AG09309 (cell line): ENCODE results near the gene NMNAT3.

Experiments used
- DNase-seq: peaks from one replicate; pipeline ENCODE4 v3.0.0-alpha.2; 2010; ENCODE audit warnings: low read depth
- H3K4me3 ChIP-seq: 2 replicates; pipeline ENCODE4 v1.5.1; 2011; ENCODE audit warnings: mild to moderate bottlenecking, low read depth, low read length, moderate library complexity; ENCODE audit not compliant: control insufficient read depth
- CTCF ChIP-seq: IDR thresholded peaks from 2 replicates; pipeline ENCODE4 v1.5.1; 2011; ENCODE audit warnings: mild to moderate bottlenecking, low read depth, low read length, inconsistent platforms; ENCODE audit not compliant: insufficient read depth, control insufficient read depth; ENCODE audit errors: missing control alignments

Gene NMNAT3

DNA sequence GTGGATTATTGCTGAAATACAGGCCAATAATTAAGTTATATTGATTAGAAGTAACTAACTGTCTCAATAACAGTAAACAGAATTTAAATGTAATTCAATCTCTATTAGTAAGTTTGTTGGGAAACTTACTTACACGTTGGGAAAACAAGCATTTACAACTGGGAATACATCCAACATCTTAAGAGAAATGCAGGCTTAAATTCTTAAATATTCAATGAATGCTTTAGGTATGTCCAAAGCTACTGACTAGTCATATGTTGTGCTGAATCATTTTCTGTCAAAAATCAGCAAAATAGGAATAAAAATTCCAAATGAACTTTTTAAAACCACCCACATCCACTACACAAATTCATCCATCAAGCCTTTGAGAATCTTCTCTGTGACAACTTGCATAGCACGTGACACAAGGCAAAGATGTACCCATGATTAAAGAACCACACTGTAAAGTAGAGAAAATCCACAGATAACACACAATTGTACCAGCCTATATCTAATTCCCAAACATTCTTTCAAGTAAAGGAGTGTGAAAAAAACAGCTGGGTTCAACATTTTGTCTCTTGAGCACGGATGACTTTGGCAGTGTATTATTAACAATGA lies 60.0 kb downstream of the NMNAT3 start:
- no peak overlapping the region for H3K4me3 ChIP-seq
- no peak for DNase-seq
- TF ChIP-seq CTCF, result no peak

DNA sequence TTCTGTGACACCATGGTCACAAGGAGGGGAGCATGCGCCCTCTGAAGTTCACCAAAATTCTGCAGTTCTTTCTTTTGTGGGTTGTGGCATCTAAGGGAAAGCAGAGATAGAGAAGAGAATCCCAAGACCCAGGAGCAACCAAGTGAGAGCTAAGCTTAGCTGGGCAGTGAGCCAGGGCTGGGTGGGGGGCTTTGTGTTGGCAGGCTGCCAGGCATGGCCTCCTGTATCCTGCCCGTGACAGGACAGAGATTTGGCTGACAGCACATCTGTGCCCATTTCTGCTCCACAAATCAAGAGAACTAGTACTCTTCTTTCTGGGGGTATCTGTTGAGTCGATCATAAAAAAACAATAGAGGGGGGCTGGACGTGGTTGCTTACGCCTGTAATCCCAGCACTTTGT lies 66.2 kb downstream of the NMNAT3 start:
- TF ChIP-seq CTCF, result no peak
- no peak overlapping the region for H3K4me3 ChIP-seq
- DNase-seq, result no peak

DNA sequence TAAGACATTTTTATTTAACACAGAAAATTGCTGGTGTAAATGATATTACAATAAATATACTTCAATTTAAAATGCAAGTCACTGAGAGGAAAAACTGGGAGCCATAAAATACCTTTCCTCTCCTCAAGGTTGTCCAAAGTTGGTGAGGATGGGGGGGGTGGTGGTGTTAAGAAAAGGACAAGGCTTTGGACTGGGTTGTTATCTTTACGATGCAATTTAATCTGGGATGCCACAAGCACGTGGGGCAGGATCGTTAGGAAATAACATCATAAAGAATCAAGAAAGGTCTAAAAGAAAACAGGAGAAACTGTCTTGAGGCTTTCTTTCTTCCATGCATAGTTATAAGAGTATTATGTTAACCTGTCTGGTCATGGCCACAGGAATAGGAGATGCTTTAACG lies 66.9 kb downstream of the NMNAT3 start:
- DNase-seq, result no peak

DNA sequence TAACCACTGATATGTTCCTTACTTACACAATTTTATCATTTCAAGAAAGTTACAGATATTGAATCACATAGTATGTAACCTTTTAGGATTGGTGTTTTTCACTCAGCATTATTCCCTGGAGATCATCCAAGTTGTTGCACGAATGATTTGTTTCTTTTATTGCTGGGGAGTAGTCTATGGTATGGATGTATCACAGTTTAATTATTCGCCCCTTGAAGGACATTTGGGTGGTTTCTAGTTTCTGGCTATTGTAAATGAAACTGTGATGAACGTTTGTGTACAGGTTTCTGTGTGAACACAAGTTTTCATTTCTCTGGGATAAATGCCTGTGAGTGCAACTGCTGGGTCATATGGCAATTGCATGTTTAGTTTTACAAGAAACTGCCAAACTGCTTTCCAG lies 68.8 kb downstream of the NMNAT3 start:
- H3K4me3 ChIP-seq, result no peak overlapping the region
- DNase-seq, result no peak
- TF ChIP-seq CTCF, result no peak

More for the DNA sequence above, 66.9 kb downstream of the NMNAT3 start:
- no peak overlapping the region for H3K4me3 ChIP-seq
- TF ChIP-seq CTCF, result no peak

- no peak for DNase-seq
- no peak overlapping the region for H3K4me3 ChIP-seq
- no peak for TF ChIP-seq CTCF
These were observed 69.7 kb downstream of the NMNAT3 start for GRCh38 chr3:139608108-139608380.

DNA sequence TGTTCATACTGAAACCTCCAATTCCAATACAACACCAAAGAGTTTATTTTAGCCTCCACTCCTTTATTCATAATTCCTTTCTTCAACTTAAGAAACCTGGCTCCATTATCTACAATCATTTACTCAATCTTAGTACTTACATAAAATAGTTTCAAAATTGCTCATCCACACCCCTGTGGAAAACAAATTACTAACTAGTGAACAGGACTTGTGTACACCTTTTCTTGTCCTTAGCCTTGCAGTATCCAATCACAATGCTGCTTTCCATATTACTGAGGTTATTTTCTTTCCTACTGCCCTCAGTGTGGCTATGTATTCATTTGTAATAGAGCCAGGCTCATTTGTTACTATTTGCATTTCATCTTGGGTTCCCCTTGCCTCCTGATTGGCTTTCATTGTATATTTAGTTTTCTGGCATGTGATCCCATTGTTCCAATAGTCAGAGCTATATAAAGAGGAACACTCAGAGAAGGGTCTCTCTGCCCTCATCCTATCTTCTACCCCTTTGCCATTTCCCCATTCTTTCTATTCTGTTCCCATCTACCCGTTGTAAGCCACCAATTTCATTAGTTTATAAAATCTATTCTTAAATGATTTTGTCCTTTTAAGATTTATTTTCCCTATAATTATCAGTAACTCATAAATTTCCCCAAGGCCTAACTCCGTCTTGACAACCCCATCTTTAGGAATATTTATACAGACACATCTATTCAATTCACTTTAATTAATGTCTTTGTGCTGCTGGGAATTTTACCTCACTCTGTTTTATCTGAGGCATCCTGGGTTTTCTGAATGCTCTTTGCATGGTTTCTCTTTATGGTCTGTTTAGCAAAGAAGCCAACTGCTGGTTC lies 70.3 kb downstream of the NMNAT3 start:
- DNase-seq, result no peak
- no peak for TF ChIP-seq CTCF

DNA sequence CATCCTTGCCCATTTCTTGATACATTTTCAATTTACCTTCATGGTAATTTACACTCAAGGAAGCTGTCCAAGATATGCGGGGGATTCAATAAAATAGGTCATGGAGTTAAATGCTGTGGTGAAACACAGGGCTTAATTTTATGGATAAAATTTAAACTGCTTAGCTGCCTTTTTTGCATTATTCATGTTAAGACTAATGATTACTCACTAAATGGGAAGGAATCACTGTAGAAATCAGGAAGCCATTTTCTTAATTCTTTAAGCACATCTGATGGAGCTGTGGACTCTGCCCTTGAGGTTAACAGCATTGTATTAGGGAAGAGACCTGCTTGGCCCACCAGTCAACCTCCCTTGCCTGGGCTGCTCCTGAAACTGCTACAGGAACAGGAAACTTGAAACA lies 75.8 kb downstream of the NMNAT3 start:
- H3K4me3 ChIP-seq, result no peak overlapping the region
- no peak for TF ChIP-seq CTCF
- DNase-seq, result no peak

More for the DNA sequence above, 70.3 kb downstream of the NMNAT3 start:
- H3K4me3 ChIP-seq, result no peak overlapping the region
